GM12878 (cell line): Measurements from ENCODE around the gene CCDC71L. TPM values are rescaled to one million over a fixed set of nuclear protein-coding genes. Genes with fewer than 3 reads are reported as not detected.

ENCODE experiments used
- ATAC-seq: fragments of 200-7000 bp; cut with Tn5 transposase; 3 replicates; pipeline ENCODE4 v1.9.1; 2020; ENCODE audit warnings: mild to moderate bottlenecking, moderate library complexity
- BruUV-seq: library from RNA; stranded (reverse); fragments of 400-500 nt; replicated peaks from 2 replicates; lab custom pipeline; 2021; lab: Mats Ljungman, UMichigan
- CTCF ChIA-PET: fragments of 300-600 bp; sonication (Branson Sonifier 250); formaldehyde crosslinking; extraction: SDS; loops from one replicate; lab custom pipeline; 2021; ENCODE audit warnings: inconsistent platforms; lab: Yijun Ruan, JAX
- POLR2A ChIA-PET: fragments of 350-600 bp; formaldehyde crosslinking; extraction: SDS; loops from one replicate; lab custom pipeline; 2021; ENCODE audit warnings: inconsistent platforms; lab: Charles Lee
- RAD21 ChIA-PET: fragments of 300-600 bp; sonication (Branson Sonifier 250); formaldehyde crosslinking; loops from one replicate; lab custom pipeline; 2023; ENCODE audit warnings: antibody characterized with exemption; ENCODE audit not compliant: unreplicated experiment; lab: Charles Lee
- SMC1A ChIA-PET: fragments of 300-600 bp; sonication (Branson Sonifier 250); formaldehyde crosslinking; loops from one replicate; lab custom pipeline; 2023; ENCODE audit not compliant: unreplicated experiment, uncharacterized antibody; lab: Charles Lee
- DNase-seq: peaks from one replicate; pipeline ENCODE4 v3.0.0-alpha.2; 2011; ENCODE audit warnings: low read depth, low spot score
- FAIRE-seq: peaks from 3 replicates; lab custom pipeline; 2011; peaks lifted over from hg19 to GRCh38; lab: Jason Lieb, UNC
- H2AFZ ChIP-seq: 2 replicates; pipeline ENCODE4 v1.6.0; 2011; ENCODE audit warnings: low read depth, low read length, control low read depth; ENCODE audit not compliant: control insufficient read depth
- H3K27ac ChIP-seq: 2 replicates; pipeline ENCODE4 v1.5.1; 2011; ENCODE audit warnings: control low read depth; ENCODE audit not compliant: control insufficient read depth, insufficient read depth
- H3K27me3 ChIP-seq, 2 experiments: replicated peaks in 1 of 2; 2 replicates each; pipeline versions ENCODE4 v1.6.0 to v1.6.1; 2011; ENCODE audit warnings: low read length in 1 of 2; ENCODE audit not compliant: control insufficient read depth in 2 of 2, insufficient read depth in 2 of 2
- H3K36me3 ChIP-seq, 2 experiments: 2 replicates each; pipeline ENCODE4 v1.5.1; 2011; ENCODE audit warnings: low read length in 1 of 2; ENCODE audit not compliant: control insufficient read depth in 2 of 2, insufficient read depth in 2 of 2
- H3K4me1 ChIP-seq: 2 replicates; pipeline ENCODE4 v1.6.1; 2011; ENCODE audit warnings: mild to moderate bottlenecking, low read length, moderate library complexity, mixed read lengths; ENCODE audit not compliant: control insufficient read depth, insufficient read depth
- H3K4me2 ChIP-seq: 2 replicates; pipeline ENCODE4 v1.6.0; 2011; ENCODE audit warnings: control low read depth; ENCODE audit not compliant: control insufficient read depth, insufficient read depth
- H3K4me3 ChIP-seq: fragments of 200-600 bp; sonication (generic); 2 replicates; pipeline ENCODE4 v1.5.1; 2016
- H3K79me2 ChIP-seq: 2 replicates; pipeline ENCODE4 v1.6.0; 2011; ENCODE audit warnings: low read length; ENCODE audit not compliant: control insufficient read depth, insufficient read depth
- H3K9ac ChIP-seq: 2 replicates; pipeline ENCODE4 v1.8.0; 2011; ENCODE audit warnings: low read length, control low read depth, mixed read lengths; ENCODE audit not compliant: control insufficient read depth, insufficient read depth
- H3K9me3 ChIP-seq: replicated peaks from 3 replicates; pipeline ENCODE4 v1.5.1; 2011; ENCODE audit warnings: mild to moderate bottlenecking, low read length; ENCODE audit not compliant: control insufficient read depth, insufficient read depth
- H4K20me1 ChIP-seq: 2 replicates; pipeline ENCODE4 v1.6.0; 2011; ENCODE audit not compliant: control insufficient read depth, insufficient read depth
- CHD4 ChIP-seq: fragments of 200-600 bp; sonication (generic); IDR thresholded peaks from 2 replicates; pipeline ENCODE4 v1.6.1; 2016; ENCODE audit warnings: mild to moderate bottlenecking
- ESRRA ChIP-seq: IDR thresholded peaks from 2 replicates; pipeline ENCODE4 v1.6.1; 2012; ENCODE audit warnings: mild to moderate bottlenecking, low read length, improper control_type of control experiment
- JUNB ChIP-seq: IDR thresholded peaks from 2 replicates; pipeline ENCODE4 v1.6.1; 2016; ENCODE audit warnings: antibody characterized with exemption, mild to moderate bottlenecking
- KAT2A ChIP-seq: conservative IDR thresholded peaks from 2 replicates; pipeline ENCODE4 v1.6.1; 2011; ENCODE audit warnings: low read depth, low read length; ENCODE audit not compliant: control insufficient read depth
- MTA3 ChIP-seq: IDR thresholded peaks from 2 replicates; pipeline ENCODE4 v1.6.1; 2012; ENCODE audit warnings: low read length, inconsistent platforms, borderline replicate concordance
- MXI1 ChIP-seq: fragments of 150-350 bp; IDR thresholded peaks from 2 replicates; pipeline ENCODE4 v1.6.1; 2011; ENCODE audit warnings: low read depth, mild to moderate bottlenecking, inconsistent platforms, low read length, improper control_type of control experiment
- NBN ChIP-seq: fragments of 450-650 bp; IDR thresholded peaks from 2 replicates; pipeline ENCODE4 v1.6.1; 2016
- SMAD5 ChIP-seq: IDR thresholded peaks from 2 replicates; pipeline ENCODE4 v1.6.1; 2016; ENCODE audit warnings: antibody characterized with exemption, low read depth
- SMARCA5 ChIP-seq: fragments of 450-650 bp; IDR thresholded peaks from 2 replicates; pipeline ENCODE4 v1.6.1; 2017; ENCODE audit warnings: mild to moderate bottlenecking
- SPI1 ChIP-seq: IDR thresholded peaks from 2 replicates; pipeline ENCODE4 v1.6.1; 2011; ENCODE audit warnings: low read depth, mild to moderate bottlenecking, low read length, moderate library complexity, borderline replicate concordance; ENCODE audit not compliant: insufficient read depth
- TAF1 ChIP-seq: IDR thresholded peaks from 2 replicates; pipeline ENCODE4 v1.6.1; 2011; ENCODE audit warnings: mild to moderate bottlenecking, low read depth, low read length, borderline replicate concordance
- YY1 ChIP-seq: IDR thresholded peaks from 2 replicates; pipeline ENCODE4 v1.6.1; 2011; ENCODE audit warnings: low read depth, mild to moderate bottlenecking, low read length
- ZNF384 ChIP-seq: IDR thresholded peaks from 2 replicates; pipeline ENCODE4 v1.6.1; 2012; ENCODE audit warnings: low read depth, mild to moderate bottlenecking, low read length, improper control_type of control experiment, borderline replicate concordance
- WGBS: methylation state at CpG from one replicate; pipeline ENCODE4 v1.1.6; 2016; ENCODE audit warnings: low lambda C conversion rate; ENCODE audit not compliant: insufficient replicate concordance, insufficient coverage; ENCODE audit errors: missing lambda C conversion rate; 5-methylcytosine and 5-hydroxymethylcytosine counted together
- in situ Hi-C: fragments of 300-500 bp; cut with MboI; formaldehyde crosslinking; loops from 9 replicates; pipeline ENCODE4 v1.14.3; 2018; ENCODE audit warnings: mixed read lengths
- intact Hi-C: fragments of 100-400 bp; cut with micrococcal nuclease; formaldehyde crosslinking; loops from one replicate; pipeline ENCODE4 v1.14.2; 2022; ENCODE audit not compliant: unreplicated experiment
- polyA plus RNA-seq, 11 experiments: library from polyadenylated mRNA; depleted of rRNA in 4 of 11; unstranded in 6 of 11; stranded (reverse) in 5 of 11; fragments of >200 nt; fragmentation: Nextera tagmentation in 4 of 11; fragmentation: Illumina TruSeq in 1 of 11; extraction: Ambion mirVana in 4 of 11; extraction: Trizol in 1 of 11; gene quantifications; 1 replicate in 1 of 11; 2 replicates in 10 of 11; pipeline versions ENCODE4 v1.2.1 to v1.2.3, GENCODE V29; 2011 to 2016; ENCODE audit warnings: inconsistent platforms in 2 of 11, missing spikeins in 2 of 11, low read depth in 1 of 11
- total RNA-seq, 4 experiments: library from RNA; depleted of rRNA in 3 of 4; stranded (reverse); fragments of >200 nt in 3 of 4; fragmentation: Illumina TruSeq in 1 of 4; extraction: Trizol in 1 of 4; gene quantifications; 2 replicates each; pipeline versions ENCODE4 v1.2.1 to v1.2.3, GENCODE V29; 2013 to 2021
- TF ChIP-seq, protein P1 (sequence below): fragments of 450-650 bp; IDR thresholded peaks from 2 replicates; pipeline ENCODE4 v1.6.1; 2018; ENCODE audit warnings: borderline replicate concordance, mild to moderate bottlenecking; ENCODE audit not compliant: partially characterized antibody

Gene CCDC71L
- total and polyA plus RNA-seq, 10 of the 15 experiments (the other 5 are each of a cell fraction or from before 2014, with no cell fraction given), result 1.1 to 20.7 (median 3.8) TPM

DNA sequence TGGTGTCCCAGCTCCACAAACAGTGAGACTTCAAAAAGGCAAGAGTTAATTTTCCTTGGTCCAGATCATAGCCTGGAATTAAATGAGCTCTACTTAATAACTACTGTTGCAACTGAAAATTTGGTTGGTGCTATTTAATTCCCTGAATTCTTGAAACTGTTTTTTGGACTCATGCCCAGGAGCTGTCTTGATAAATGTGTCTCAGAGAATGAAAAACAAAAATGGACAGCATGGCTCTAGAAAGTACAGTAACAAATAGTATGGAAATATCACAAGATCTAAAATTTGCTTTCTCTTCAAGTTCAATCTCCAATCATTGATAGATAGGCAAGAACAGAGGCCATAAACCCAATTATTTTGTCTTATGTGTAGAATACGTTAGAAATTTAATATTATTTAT lies 42.5 kb downstream of the CCDC71L start:
- ATAC-seq (no peak), FAIRE-seq (no peak), DNase-seq (no peak)
- Histone ChIP-seq H3K4me1 (no peaks in the 10 kb centered on the region), H3K36me3 (no peaks in the 10 kb centered on the region), H3K4me2 (no peak overlapping the region), H3K79me2 (no peaks in the 10 kb centered on the region), H3K9me3 (peaks cover 2% of the 10 kb centered on the region; the same call in 2 of the 3 replicates), H2AFZ (no peak overlapping the region), H3K4me3 (no peak overlapping the region), H3K27ac (no peak overlapping the region), H4K20me1 (no peaks in the 10 kb centered on the region), H3K27me3 (no peaks in the 10 kb centered on the region), H3K9ac (no peak overlapping the region)
- WGBS, result 0% methylated on average over 1 of the region's 1 CpG
- in situ Hi-C loops (no loop called here), intact Hi-C loops (no loop called here)
- ChIA-PET SMC1A (interaction anchor here (1.0 kb wide), 1 partner anchor 11 kb away, joined by 3 read pairs; no protein-coding TSS in a partner anchor), POLR2A (no interaction called here), RAD21 (no interaction called here), CTCF (no interaction called here)
- TF ChIP-seq SPI1, result no peak
- TF ChIP-seq ZNF384, result no peak
- no peak for TF ChIP-seq SMAD5
- TF ChIP-seq SMARCA5, result no peak
- no TSS peak for BruUV-seq

DNA sequence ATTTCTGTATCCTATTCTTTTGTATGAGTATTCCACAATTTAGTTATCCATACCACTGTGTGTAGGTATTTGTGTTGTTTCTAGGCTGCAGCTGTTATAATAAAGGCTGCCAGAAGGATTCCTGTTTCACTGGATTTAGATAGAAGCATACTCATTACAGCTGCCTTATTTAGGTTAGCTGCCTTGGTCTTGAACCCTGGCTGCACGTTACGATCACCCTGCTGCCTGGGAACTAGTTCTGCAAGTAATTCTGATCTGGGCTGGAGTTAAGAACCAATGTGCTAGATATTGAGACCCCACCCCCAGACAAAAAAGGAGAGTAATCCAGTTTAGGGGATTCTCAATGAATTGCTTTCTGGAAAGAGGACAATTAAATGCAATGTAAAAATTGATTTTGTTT lies 43.1 kb downstream of the CCDC71L start:
- 36% methylated on average over 2 of the region's 2 CpGs for WGBS
- BruUV-seq, result no TSS peak

More for the DNA sequence above, 43.1 kb downstream of the CCDC71L start:
- Histone ChIP-seq H4K20me1 (no peaks in the 10 kb centered on the region), H3K79me2 (no peaks in the 10 kb centered on the region), H2AFZ (no peak overlapping the region), H3K9ac (no peak overlapping the region), H3K27ac (no peak overlapping the region), H3K4me3 (no peak overlapping the region), H3K9me3 (peaks cover 2% of the 10 kb centered on the region; the same call in 2 of the 3 replicates), H3K4me2 (no peak overlapping the region), H3K36me3 (no peaks in the 10 kb centered on the region), H3K27me3 (no peaks in the 10 kb centered on the region), H3K4me1 (no peaks in the 10 kb centered on the region)
- POLR2A ChIA-PET, result no interaction called here
- FAIRE-seq, result no peak
- in situ Hi-C loops, result no loop called here
- SMC1A ChIA-PET, result interaction anchor here (1.0 kb wide), 1 partner anchor 12 kb away, joined by 3 read pairs; no protein-coding TSS in a partner anchor
- DNase-seq, result no peak
- CTCF ChIA-PET, result no interaction called here
- RAD21 ChIA-PET, result no interaction called here
- TF ChIP-seq YY1 (no peak), JUNB (no peak), NBN (no peak), MXI1 (no peak), TAF1 (no peak), MTA3 (no peak), KAT2A (no peak), CHD4 (no peak), ESRRA (no peak)
- TF ChIP-seq, protein P1, sequence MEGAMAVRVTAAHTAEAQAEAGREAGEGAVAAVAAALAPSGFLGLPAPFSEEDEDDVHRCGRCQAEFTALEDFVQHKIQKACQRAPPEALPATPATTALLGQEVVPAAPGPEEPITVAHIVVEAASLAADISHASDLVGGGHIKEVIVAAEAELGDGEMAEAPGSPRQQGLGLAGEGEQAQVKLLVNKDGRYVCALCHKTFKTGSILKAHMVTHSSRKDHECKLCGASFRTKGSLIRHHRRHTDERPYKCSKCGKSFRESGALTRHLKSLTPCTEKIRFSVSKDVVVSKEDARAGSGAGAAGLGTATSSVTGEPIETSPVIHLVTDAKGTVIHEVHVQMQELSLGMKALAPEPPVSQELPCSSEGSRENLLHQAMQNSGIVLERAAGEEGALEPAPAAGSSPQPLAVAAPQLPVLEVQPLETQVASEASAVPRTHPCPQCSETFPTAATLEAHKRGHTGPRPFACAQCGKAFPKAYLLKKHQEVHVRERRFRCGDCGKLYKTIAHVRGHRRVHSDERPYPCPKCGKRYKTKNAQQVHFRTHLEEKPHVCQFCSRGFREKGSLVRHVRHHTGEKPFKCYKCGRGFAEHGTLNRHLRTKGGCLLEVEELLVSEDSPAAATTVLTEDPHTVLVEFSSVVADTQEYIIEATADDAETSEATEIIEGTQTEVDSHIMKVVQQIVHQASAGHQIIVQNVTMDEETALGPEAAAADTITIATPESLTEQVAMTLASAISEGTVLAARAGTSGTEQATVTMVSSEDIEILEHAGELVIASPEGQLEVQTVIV, result no peak
- intact Hi-C loops, result no loop called here
- no peak for ATAC-seq
